GM19025 (cell line): ENCODE data around the gene NOS3.
A peak's percentile ranks its signal among the peaks of the same experiment; 100 is the strongest.

ENCODE experiments used
- ATAC-seq: cut with Tn5 transposase; IDR thresholded peaks from one replicate; pipeline ENCODE4 v1.9.1; 2021; ENCODE audit warnings: mild to moderate bottlenecking, low read depth, moderate library complexity; ENCODE audit not compliant: unreplicated experiment

The NOS3 gene

DNA sequence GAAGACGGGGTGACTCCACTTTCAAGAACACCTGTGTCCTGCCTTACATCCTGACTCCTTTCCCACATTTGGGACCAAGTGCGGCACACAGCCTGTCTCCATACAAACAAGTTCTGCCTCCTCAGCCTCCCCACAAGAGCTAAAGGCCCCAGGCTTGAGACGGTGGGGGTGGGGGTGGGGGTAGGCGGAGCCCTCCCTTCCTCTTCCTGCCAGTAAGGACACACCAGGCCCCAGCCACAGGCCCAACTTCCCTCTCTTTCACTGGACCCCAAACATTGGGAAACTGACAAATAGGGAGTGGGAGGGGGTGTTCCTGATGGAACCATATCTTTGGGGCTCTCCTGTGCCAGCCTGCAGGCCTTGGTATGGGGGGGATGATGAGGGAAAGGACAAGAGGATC lies 62.3 kb downstream of the NOS3 start:
- no peak for ATAC-seq

- no peak for ATAC-seq
These were observed 62.9 kb downstream of the NOS3 start for GRCh38 chr7:151053751-151054150.

DNA sequence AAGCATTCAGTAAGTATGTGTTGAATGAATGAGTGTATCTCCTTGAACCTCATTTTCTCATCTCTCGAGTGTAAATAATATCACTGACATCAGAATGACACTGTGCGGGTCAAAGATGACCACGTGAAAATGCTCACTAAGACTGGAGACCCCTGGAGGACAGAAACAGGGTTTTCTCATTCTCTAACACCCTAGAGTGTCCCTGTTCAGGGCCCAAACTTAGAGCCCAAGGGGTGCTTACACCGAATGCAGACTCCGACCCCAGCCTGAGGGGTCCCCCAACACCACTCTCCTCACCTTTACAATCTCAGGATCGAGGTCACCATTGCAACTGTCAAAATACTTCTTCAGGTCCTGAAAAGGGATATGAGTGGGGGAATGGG lies 65.5 kb downstream of the NOS3 start:
- ATAC-seq = no peak

GRCh38 chr7:151056666-151057505 lies 66.1 kb downstream of the NOS3 start:
- no peak for ATAC-seq

DNA sequence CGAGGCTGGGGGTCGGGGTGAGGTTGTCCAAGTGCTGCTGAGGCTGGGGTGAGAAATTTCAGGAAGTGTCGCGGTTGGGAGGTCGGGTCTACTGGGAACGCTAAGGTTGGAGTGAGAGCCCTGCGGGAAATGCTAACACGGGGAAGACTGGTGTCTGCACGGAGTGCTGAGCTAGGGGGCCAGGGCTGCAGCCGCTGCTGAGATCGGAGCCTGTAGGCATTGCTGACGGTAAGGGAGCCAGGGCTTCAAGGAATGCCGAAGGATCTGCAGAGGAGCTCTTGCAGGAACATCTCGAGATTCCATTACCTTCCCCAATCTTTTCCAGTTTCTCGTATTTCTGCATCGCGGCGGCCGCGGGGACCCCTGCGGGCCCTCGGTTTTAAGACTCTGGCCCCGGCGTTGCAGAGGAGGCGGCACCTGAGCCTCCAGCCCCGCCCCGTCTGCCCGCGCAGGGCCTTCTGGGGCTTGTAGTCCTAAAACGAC lies 66.7 kb downstream of the NOS3 start, which contains the start of gene CDK5:
CDK5 (minus strand) TSS at position 392 of the 483 bp plus-strand sequence; CDS start at position 343, 49 bp downstream.
- peak; percentile 12 for ATAC-seq

- ATAC-seq = peak; percentile 88
These were observed 67.4 kb downstream of the NOS3 start for GRCh38 chr7:151057989-151058780.

DNA sequence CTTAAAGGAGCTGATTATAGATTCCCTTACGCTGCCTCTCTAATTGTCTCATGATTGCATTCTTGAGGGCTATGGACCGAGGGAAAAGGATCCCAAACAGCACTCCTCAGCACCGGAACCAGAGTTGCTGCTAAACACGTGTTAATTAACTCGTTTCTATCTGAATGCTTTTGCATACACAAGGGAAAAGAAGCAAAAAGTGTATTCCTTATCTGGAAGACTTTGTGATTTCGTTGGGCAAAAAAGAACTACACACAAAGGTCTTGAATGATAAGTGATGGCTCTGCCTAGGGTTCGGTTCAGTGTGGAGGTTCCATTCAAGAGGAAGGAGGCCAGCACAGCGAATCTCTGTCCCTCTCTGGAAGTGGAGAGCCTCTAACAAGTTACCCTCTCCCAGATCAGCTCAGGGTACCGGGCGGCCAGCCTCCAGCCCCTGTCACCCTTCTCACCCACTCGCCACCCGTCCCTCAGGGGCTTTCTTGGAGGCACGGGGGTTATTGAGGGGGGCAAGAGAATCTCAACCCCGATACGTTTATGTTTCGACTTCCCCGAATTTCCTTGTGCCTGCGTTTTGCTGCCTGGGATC lies 68.1 kb downstream of the NOS3 start:
- no peak for ATAC-seq

GRCh38 chr7:151059367-151060112 lies 68.7 kb downstream of the NOS3 start, which contains the start of gene SLC4A2:
Gene SLC4A2, plus strand, starts transcription at chr7:151059589. Its CDS starts 2,399 bp downstream, at chr7:151061988.
- peak; percentile 27 for ATAC-seq

GRCh38 chr7:151060113-151060415 lies 69.2 kb downstream of the NOS3 start:
- no peak for ATAC-seq

GRCh38 chr7:151060416-151061212 lies 69.8 kb downstream of the NOS3 start:
- no peak for ATAC-seq

DNA sequence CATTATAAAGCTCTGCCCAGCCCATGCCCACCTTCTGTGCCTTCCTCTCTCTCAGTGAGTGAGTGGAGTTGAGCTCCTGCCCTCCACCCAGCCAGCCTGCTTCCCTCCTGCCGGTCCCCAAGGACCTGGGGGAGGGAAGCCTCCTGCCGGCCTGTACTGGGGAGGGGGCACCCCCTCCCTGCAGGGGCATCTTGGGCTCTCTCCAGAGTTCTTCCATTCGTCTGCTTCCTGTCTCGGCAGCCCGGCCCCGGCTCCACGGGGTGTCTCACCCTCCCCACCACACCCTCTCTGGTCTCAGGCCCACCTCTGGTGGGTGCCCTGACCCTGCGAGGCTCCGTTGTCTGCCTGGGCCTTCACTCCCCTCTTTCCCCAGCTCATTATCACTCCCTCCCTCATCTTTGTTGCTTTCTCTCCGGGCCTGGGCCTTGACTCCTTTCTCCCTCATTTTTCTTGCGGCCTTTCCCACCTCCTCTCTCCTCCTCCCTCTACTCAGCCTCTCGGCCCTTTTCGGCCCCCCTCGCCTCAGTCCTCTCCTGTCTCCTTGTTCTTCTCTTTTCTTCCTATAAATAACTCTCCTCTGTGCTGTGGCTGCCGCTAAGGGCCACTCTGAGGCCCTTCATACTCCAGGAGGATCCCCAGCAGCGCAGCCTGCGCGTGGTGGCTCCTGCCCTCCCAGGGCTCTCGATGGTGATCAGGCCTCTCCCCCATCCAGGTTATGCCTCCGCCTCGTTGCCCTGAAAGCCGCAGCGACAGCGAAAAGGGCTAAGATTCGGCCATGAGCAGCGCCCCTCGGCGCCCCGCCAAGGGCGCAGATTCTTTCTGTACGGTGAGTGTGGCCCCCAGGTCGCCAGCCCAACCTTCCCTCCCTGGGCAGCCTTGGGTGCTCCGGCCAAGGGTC lies 70.6 kb downstream of the NOS3 start:
- no peak for ATAC-seq

- no peak for ATAC-seq
These were observed 71.2 kb downstream of the NOS3 start for GRCh38 chr7:151062111-151062398.

DNA sequence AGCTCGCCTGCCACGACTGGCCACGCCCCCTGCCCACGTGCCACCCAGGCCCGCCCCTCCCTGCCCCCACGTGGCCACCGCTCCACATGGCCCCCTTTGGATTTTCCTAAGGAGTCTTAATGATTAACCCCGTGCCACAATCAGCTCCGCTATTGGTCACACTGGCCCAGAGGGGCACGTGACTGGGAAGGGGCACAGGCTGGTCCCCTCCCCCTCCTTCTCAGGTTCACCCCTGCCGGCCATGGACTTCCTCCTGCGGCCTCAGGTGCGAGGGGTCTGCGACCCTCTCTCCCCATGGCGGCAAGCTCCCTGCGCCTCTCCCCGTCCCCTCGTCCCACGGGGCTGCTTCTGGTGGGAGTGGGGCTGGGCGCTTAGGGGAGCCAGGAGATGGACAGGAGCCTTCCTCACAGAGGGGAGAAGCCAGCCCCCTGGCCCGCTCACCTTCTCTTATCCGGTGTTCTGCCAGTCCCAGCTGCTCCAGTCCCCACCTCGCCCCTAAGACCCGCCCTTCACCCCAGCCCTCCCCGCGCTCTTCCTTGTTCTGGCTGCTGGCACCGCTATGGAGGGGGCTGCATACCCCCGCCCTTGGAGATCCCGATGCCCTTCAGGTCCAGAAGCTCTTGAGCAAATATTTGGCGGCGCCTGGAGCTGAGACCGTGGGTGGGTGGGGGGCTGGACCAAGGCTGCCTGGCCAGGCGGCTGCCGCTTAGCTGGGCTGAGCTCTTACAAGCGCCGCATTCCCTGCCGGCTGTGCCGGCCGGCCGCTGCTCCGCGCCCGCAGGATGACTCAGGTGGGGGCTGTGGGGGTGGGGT lies 71.8 kb downstream of the NOS3 start:
- no peak for ATAC-seq

DNA sequence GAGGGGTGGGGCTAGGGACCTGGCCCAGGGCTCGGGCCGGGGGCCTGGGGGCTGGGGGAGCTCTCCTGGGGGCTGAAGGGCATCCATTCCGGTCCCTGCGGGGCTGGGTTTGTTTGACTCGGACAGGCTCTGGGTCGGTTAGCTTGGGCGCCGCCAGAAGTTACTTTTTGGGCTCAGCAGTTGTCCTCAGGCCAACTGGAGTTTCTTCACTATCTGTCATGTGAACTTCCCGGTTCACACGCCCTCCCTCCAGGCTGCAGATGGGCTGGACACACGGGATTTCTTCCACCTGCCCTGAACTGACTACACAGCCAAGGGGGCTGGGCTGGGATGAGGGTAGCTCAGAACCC lies 72.4 kb downstream of the NOS3 start:
- no peak for ATAC-seq
